ENCODE measurements around the gene MGAT5B.
"Not testable (repeated sequence)": the region's sequence is repeated elsewhere in the genome, so short reads cannot be mapped to it uniquely, and the experiment has no call there.

The MGAT5B gene

GRCh38 chr17:76849160-76849559 is 19.0 kb upstream of the MGAT5B start:
- DNase-seq: not testable (repeated sequence)

GRCh38 chr17:76852843-76853242 is 15.4 kb upstream of the MGAT5B start:
- no peak for DNase-seq

- no peak for DNase-seq
Observed at GRCh38 chr17:76855105-76855504, 13.1 kb upstream of the MGAT5B start.

GRCh38 chr17:76862079-76862478 is 6.1 kb upstream of the MGAT5B start:
- DNase-seq: no peak

GRCh38 chr17:76862494-76862893 is 5.7 kb upstream of the MGAT5B start:
- no peak for DNase-seq

- DNase-seq: no peak
Observed at GRCh38 chr17:76864024-76864423, 4.2 kb upstream of the MGAT5B start.

GRCh38 chr17:76865174-76865573 is 3.0 kb upstream of the MGAT5B start:
- DNase-seq: no peak

GRCh38 chr17:76866203-76866602 is 2.0 kb upstream of the MGAT5B start:
- no peak for DNase-seq

- DNase-seq: no peak
Observed at GRCh38 chr17:76866774-76867577, 1.2 kb upstream of the MGAT5B start.

- DNase-seq: no peak
Observed at GRCh38 chr17:76867578-76868175, 527 bp upstream of the MGAT5B start.

- DNase-seq: no peak
Observed at GRCh38 chr17:76868669-76869495, 678 bp downstream of the MGAT5B start.

- DNase-seq: no peak
Observed at GRCh38 chr17:76869496-76870376, 1.5 kb downstream of the MGAT5B start.

GRCh38 chr17:76870377-76870714 is 2.1 kb downstream of the MGAT5B start:
- no peak for DNase-seq

- no peak for DNase-seq
Observed at GRCh38 chr17:76871668-76872067, 3.5 kb downstream of the MGAT5B start.

- no peak for DNase-seq
Observed at GRCh38 chr17:76872221-76872873, 4.1 kb downstream of the MGAT5B start.

- DNase-seq: no peak
Observed at GRCh38 chr17:76872874-76873221, 4.6 kb downstream of the MGAT5B start.

- no peak for DNase-seq
Observed at GRCh38 chr17:76873856-76874255, 5.7 kb downstream of the MGAT5B start.

- no peak for DNase-seq
Observed at GRCh38 chr17:76877437-76877836, 9.2 kb downstream of the MGAT5B start.

GRCh38 chr17:76878568-76878967 is 10.4 kb downstream of the MGAT5B start:
- no peak for DNase-seq

- no peak for DNase-seq
Observed at GRCh38 chr17:76879254-76879653, 11.1 kb downstream of the MGAT5B start.

GRCh38 chr17:76879691-76880090 is 11.5 kb downstream of the MGAT5B start:
- DNase-seq: no peak

GRCh38 chr17:76880268-76880667 is 12.1 kb downstream of the MGAT5B start:
- DNase-seq: no peak

Measured in activated CD4-positive, alpha-beta T cell treated with anti-CD3 and anti-CD28 coated beads, Interleukin-2, amount 50 U/mL, for 16 hours (primary cell).